DMS 273 (cell line): ENCODE measurements around the gene SMAD3.
A peak's percentile ranks its signal among the peaks of the same experiment; 100 is the strongest.

ENCODE experiments used
- DNase-seq: peaks from one replicate; lab custom pipeline; 2025; ENCODE audit not compliant: unreplicated experiment; lab: John Stamatoyannopoulos, UW

Gene SMAD3

GRCh38 chr15:67124911-67125588 lies 59.6 kb downstream of the SMAD3 start:
- DNase-seq: peak; percentile 33

- DNase-seq: peak; percentile 33
These were observed 60.4 kb downstream of the SMAD3 start for GRCh38 chr15:67125589-67126502.

GRCh38 chr15:67126551-67127330 lies 61.3 kb downstream of the SMAD3 start:
- DNase-seq: no peak

- no peak for DNase-seq
These were observed 61.9 kb downstream of the SMAD3 start for GRCh38 chr15:67127331-67127664.

GRCh38 chr15:67127965-67128364 lies 62.6 kb downstream of the SMAD3 start:
- DNase-seq: no peak

GRCh38 chr15:67130166-67130565 lies 64.8 kb downstream of the SMAD3 start:
- DNase-seq: no peak

- DNase-seq: no peak
These were observed 65.5 kb downstream of the SMAD3 start for GRCh38 chr15:67130673-67131601.

GRCh38 chr15:67132276-67132675 lies 66.9 kb downstream of the SMAD3 start:
- no peak for DNase-seq

DNA sequence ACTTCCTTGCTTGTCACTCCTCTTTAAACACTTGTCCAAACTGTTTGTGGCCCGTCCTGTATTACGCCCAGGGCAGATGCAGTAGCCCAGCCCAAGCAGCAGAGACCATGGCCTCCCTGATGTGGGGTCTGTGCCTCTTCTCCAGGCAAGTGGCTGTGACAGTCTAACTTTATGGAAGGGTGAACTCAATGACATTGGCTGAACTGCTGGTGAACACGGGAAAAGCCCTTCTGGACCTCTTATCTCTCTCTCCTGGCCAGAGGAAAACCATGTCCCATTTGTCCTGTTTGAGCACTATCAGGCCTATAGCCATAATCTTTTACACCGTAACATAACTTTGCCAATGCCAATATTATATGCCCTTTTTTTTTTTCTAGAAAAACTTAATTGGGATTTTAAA lies 67.6 kb downstream of the SMAD3 start:
- no peak for DNase-seq

DNA sequence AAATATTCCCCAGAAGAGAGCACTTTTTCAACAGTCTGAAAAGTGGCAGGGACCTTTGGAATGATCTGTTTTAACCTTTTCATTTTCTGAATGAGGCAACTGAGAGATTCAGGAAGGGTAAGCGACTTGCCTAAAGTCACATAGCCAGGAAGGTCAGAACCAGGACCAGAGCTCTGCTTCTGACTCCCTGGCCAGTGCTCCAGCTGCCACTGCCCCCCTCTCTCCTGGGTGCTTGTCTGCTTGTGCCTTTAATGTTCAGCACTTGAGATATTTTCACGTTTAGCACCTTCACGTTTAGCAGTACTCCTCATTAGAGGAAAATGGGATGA lies 68.3 kb downstream of the SMAD3 start:
- no peak for DNase-seq

- no peak for DNase-seq
These were observed 68.9 kb downstream of the SMAD3 start for GRCh38 chr15:67134067-67134838.

DNA sequence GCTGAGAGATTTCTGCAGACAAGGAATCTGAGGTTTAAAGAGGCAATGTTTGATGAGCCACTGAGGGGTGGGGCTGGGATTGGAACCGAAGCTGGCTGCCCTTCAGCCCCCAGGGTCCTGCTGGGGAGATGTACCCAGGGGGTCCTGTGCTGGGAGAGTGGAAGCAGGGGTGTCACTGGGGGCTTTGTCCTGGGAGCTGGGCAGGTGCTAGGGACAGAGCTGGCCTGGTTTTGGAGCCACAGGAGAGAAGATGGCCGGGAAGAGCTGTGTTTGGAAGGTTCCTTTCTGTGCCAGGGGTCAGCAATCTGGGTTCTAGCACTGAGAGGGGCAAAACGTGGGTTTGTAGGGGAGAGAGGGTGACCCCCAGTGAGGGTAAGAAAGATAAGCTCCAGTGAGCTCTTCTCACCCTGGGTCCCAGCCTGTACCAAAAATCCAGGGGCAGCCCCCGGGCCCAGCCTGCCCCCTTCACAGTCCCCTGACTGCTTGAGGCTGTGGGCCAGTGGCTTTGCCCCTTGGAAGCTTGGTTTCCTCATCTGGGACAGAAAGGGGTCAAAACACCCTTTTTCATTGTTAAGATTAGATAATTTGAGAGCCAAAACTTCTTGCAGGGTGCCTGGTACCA lies 69.6 kb downstream of the SMAD3 start:
- DNase-seq: no peak

DNA sequence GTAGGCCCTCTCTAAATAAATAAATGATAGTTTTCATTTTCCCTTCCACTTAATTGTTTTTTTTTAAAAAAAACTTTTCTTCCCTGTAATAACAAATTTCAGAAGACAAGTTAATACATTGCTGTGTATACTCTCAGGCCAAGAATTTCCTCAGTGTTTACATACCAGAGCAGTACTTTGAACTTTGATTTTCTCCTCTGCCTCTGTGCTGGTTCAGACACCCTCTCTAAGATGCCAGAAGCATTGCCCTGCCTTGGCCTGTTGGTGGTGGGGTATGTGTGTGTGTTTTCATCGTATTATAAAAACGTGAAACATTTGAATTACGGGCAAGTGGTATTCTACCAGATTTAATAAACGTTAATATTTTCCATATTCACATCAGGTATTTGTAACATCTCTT lies 70.1 kb downstream of the SMAD3 start:
- no peak for DNase-seq

GRCh38 chr15:67136802-67137201 lies 71.4 kb downstream of the SMAD3 start:
- DNase-seq: no peak

DNA sequence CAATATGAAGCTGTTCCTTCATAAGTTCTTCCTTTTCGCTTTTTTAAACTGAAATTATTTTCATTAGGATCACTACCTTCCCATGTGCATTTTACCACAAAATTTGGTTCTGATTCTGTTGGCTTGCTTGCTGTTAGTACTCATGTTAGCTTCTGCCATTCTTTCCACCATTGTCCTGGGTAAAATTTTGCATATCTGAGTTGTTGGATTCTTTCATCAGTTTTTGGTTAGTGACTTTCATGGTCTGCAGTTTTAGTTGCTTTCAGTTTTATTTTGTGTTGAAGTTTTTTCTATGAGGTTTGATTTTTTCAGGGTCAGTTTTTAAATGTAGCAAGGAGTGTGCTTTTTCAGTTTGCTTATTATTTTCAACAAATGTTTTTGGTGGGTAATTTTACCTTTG lies 71.9 kb downstream of the SMAD3 start:
- no peak for DNase-seq

DNA sequence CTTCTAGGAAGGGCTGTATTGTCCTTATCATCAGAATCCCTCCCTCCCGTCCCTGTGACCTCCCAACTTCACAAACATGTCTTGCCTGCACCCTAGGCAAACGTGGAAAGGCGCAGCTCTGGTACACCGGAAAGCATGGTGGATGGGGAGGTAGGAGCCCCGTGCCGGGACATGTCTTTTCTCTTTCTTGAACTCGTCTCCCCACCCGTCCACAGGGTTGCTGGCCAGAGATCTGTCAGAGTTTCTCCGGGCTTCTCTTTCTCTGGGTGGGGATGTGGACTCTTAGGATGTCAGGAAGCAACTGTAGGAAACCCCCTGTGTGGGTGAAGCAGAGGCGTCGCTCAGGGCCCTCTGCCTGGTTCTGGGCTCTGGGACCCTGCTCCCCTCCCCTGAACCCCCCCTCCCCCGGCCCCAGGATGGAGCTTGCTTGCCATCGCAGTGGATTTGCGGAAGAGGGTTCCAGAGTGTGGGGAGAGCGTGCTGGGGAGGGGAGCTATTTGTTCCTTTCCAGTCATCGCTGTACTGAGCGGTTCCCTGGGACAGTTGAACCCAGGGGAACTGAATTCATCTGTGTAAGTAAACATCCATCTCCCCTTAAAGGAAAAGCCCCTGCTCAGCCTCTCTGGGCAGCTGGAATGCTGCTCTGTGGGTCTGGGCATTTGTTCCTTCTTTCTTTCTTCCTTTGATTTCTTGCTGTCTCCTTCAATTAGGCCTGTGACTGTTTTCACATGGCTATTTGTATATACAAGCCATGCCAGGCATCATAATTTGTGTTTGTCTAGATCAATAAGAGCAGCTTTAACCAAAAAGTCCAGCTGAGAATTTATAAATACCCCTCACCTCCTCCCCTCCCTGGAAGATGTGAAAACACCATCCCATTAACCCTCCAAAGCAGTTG lies 72.8 kb downstream of the SMAD3 start:
- DNase-seq: no peak

DNA sequence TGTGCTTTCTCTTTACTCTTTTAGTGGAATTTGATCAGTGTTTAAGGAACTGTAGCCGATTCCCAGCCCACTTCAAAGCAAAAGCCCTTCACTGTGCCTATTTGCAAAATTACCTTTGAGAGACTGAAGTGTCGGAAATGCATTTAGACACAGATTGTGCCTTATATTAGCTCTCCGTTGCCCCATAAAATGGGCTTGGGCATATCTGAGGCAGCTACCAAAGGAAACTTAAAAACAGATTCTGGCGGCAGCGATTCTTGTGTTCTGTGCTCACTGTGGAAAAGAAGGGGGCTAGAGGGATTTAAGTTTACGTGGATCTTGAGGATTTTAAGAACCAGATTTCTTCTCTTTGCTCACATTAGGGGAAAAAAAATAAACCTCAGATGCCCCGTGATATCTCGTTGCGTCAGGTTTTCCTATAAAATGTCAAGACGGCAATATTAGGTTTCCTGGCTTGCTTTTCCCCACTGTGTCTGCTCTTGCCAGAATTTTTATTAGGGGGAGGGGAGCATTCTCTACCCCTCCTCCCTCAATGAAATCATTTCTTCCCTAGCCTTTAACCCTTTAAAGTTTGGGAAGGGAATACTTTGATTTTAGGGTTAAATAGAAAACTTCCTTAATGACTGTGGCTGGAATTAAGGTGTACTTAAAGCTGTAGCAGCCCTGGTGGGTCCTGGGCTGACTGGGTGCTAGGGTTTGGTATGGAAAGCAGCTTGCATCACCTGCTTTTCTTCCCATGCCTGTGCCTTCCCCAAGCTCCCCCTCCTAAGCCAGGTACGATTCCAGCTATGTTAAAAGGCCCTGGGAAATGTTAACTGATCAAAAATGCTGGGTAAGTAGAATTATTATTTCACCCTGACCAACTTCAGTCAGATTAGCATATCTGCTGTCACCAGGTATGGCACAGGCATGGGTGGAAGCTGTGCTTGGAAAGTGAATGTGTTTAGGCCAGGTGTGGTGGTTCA lies 73.8 kb downstream of the SMAD3 start:
- DNase-seq: no peak
